IPS-11a (cell line): Measurements from ENCODE around the gene DAB1.

Experiments
- H3K4me3 ChIP-seq: one replicate; pipeline ENCODE4 v1.5.1; 2013; ENCODE audit warnings: low read depth, low read length, control low read depth

The DAB1 gene

GRCh38 chr1:57131701-57132394 is 292.0 kb downstream of the DAB1 start:
- no peak overlapping the region for H3K4me3 ChIP-seq

GRCh38 chr1:57131257-57131656 is 292.6 kb downstream of the DAB1 start:
- no peak overlapping the region for H3K4me3 ChIP-seq

GRCh38 chr1:57129865-57130264 is 294.0 kb downstream of the DAB1 start:
- H3K4me3 ChIP-seq, result no peak overlapping the region

GRCh38 chr1:57127976-57128375 is 295.9 kb downstream of the DAB1 start:
- H3K4me3 ChIP-seq, result no peak overlapping the region

- no peak overlapping the region for H3K4me3 ChIP-seq
Measured at GRCh38 chr1:57124768-57125446, 299.0 kb downstream of the DAB1 start.

- H3K4me3 ChIP-seq, result no peak overlapping the region
Measured at GRCh38 chr1:57124170-57124569, 299.7 kb downstream of the DAB1 start.

GRCh38 chr1:57122031-57122430 is 301.8 kb downstream of the DAB1 start:
- no peak overlapping the region for H3K4me3 ChIP-seq

- no peak overlapping the region for H3K4me3 ChIP-seq
Measured at GRCh38 chr1:57118948-57119603, 304.8 kb downstream of the DAB1 start.

GRCh38 chr1:57117753-57118152 is 306.1 kb downstream of the DAB1 start:
- H3K4me3 ChIP-seq, result no peak overlapping the region

GRCh38 chr1:57116871-57117270 is 307.0 kb downstream of the DAB1 start:
- H3K4me3 ChIP-seq, result no peak overlapping the region

GRCh38 chr1:57115030-57115614 is 308.7 kb downstream of the DAB1 start:
- H3K4me3 ChIP-seq, result no peak overlapping the region

- H3K4me3 ChIP-seq, result no peak overlapping the region
Measured at GRCh38 chr1:57112148-57112547, 311.7 kb downstream of the DAB1 start.

GRCh38 chr1:57111175-57111574 is 312.7 kb downstream of the DAB1 start:
- H3K4me3 ChIP-seq, result no peak overlapping the region

- no peak overlapping the region for H3K4me3 ChIP-seq
Measured at GRCh38 chr1:57109883-57110282, 314.0 kb downstream of the DAB1 start.

- no peak overlapping the region for H3K4me3 ChIP-seq
Measured at GRCh38 chr1:57109247-57109646, 314.6 kb downstream of the DAB1 start.

- H3K4me3 ChIP-seq, result no peak overlapping the region
Measured at GRCh38 chr1:57106296-57106695, 317.6 kb downstream of the DAB1 start.

GRCh38 chr1:57102561-57103326 is 321.1 kb downstream of the DAB1 start:
- H3K4me3 ChIP-seq, result no peak overlapping the region

- H3K4me3 ChIP-seq, result no peak overlapping the region
Measured at GRCh38 chr1:57101209-57101608, 322.7 kb downstream of the DAB1 start.

GRCh38 chr1:57094749-57095148 is 329.1 kb downstream of the DAB1 start:
- H3K4me3 ChIP-seq, result no peak overlapping the region

GRCh38 chr1:57093122-57093521 is 330.7 kb downstream of the DAB1 start:
- H3K4me3 ChIP-seq, result no peak overlapping the region

- no peak overlapping the region for H3K4me3 ChIP-seq
Measured at GRCh38 chr1:57091642-57092041, 332.2 kb downstream of the DAB1 start.
